HG03175 (cell line): ENCODE measurements around the gene LNP1.
"Not testable (repeated sequence)": the region's sequence is repeated elsewhere in the genome, so short reads cannot be mapped to it uniquely, and the experiment has no call there.

Experiments
- ATAC-seq: cut with Tn5 transposase; IDR thresholded peaks from one replicate; pipeline ENCODE4 v1.9.1; 2021; ENCODE audit warnings: mild to moderate bottlenecking, moderate library complexity; ENCODE audit not compliant: unreplicated experiment

The LNP1 gene

DNA sequence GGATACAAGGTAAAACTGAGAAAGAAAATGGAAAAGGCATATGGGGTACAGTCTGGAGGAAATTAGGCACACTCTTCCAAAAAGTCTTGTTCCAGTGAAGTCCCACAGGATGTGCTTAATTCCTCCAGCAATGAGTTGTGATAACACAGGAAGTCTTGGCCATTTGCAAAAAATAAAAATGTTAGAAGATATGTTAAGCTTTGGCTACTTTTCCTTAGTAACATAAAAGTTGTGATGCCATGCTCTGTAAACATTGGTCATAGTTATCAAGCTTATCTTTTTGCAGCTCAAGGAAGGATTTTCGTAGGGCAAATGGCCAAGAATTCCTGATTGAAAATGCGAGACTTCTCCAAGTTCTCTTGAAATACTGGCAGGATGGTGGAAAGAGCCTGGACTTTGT is 26.4 kb downstream of the LNP1 start:
- ATAC-seq = no peak

DNA sequence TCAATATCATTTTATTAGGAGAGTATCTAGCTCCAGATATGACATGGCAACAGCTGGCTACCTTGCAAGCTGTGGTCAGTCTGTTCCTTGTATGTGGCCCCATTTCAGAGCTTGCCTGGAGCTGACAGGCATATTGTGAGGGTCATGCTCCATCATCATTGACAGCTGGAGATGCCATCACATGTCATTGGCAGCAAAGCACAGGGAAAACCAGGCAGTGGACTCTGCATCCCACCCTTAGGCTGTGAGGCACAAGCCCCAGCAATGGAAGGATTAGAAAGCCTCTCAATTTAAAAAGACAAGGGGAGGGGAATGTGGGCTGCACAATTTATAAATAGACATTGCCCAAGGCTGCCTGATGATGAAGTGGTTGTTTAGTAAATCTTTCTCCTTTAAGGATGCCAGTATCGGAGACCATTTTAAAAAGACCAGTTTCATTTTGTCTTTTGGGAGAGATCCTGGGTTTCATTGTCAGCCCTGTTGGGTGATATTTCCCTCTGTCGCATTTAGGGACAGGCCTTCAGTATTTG is 27.9 kb downstream of the LNP1 start:
- no peak for ATAC-seq

DNA sequence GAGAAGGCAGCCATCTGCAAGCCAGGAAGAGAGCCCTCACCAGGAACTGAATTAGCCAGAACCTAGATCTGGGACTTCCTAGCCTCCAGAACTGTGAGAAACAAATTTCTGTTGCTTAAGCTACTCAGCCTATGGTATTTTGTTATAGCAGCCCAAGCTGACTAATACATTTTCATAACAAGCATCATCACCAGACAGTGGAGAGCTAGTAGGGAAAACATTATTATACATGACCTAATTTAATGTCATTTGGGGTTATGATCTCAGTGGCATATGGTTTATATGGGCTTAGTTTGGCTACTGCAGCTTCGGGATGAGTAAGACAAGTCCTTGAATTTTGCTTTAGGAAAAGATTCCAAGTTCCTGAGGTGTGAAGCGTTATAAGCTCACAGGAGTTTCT is 35.6 kb downstream of the LNP1 start:
- ATAC-seq = no peak

DNA sequence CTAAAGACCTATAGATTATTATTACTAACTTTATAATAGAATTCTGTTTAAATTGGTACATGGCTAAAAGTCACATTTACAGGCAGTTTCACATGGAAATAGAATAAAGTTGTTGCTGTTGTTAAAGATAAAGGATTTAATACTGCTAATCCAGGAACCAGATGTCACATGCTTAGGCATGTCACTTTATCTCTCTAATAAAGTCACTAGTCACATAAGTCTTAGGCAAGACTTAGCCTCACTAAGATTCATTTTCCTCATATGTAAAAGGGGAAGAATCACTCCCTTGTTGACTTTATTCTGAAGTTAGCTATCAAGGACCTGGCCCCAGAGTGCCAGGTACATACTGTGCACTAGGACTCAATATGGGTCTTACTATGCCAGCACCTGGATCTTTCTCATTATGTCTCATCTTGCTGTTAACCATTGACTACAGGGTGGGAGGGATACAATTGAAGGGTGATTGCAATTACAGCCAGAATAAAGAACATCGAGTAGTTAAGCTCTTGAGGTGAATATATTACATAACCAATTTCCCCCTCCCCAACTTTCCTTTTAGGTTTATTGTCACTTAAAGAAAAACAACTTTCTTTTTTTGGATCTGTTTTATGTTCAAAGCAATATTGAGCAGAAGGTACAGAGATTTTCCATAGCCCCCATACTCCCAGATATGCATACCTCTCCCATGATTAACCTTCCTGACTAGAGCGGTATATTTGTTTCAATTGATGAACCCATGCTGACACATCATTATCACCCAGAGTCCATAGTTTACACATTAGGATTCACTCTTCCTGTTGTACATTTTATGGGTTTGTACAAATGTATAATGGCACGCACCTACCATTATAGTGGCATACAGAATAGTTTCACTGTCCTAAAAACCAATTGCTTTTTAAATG is 36.6 kb downstream of the LNP1 start:
- no peak for ATAC-seq

DNA sequence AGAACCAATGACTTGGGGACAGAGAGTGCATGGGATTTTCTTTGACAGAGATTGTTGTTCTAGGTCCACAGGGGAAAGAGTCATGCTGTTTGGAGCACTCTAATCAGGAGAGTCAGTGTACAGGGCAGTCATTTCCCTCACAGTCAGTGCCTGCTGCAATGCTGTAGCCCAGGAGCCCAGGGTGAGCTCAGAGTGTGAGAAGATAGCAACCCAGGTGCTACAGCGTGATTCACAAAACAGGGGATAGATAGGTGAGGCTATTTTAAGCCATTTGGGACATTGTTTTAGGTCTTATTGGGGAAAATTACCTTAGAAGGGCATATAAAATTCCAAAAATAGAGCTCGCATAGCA is 37.3 kb downstream of the LNP1 start:
- no peak for ATAC-seq

DNA sequence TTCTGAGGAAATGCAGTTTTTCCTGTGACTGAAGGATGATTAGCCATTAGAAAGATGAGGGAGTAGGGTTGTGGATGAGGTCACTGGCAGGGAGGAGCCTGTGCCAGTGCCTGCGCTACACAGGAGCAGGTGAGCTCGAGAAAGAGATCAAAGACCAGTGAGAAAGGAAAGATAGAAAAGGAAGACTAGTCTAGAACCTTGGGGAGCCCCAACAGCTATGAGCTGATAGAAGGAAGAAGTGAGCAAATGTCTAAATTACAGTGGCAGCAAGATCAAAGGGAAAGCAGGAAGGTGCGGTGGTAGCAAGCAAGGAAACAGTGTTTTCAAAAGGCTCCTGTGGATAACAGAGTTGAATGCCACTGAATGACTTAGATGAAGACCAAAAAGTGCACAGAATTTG is 39.6 kb downstream of the LNP1 start:
- ATAC-seq = no peak

DNA sequence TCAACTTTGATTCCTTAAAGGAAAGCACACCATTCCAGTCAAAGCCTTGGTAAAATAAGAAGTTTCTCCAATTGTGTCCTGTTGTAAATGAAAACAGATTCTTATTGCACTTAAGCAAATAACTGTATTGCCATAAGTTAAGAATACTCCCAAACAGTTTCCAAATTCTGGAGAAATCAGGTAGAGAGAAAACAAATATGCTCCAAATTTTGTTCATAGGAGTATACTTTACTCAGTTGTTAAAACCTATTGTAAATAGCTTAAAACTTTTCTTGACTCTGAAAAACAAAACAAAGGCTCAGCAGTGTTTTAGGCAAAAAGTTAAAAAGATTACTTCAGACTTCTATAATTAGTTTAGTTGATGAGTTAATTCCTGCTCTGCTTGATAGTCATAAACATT is 42.4 kb downstream of the LNP1 start:
- no peak for ATAC-seq

DNA sequence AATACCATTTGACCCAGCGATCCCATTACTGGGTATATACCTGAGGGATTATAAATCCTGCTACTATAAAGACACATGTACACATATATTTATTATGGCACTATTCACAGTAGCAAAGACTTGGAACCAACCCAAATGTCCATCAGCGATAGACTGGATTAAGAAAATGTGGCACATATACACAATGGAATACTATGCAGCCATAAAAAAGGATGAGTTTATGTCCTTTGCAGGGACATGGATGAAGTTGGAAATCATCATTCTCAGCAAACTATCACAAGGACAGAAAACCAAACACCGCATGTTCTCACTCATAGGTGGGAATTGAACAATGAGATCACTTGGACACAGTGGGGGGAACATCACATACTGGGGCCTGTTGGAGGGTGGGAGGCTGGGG is 45.7 kb downstream of the LNP1 start:
- ATAC-seq = not testable (repeated sequence)

DNA sequence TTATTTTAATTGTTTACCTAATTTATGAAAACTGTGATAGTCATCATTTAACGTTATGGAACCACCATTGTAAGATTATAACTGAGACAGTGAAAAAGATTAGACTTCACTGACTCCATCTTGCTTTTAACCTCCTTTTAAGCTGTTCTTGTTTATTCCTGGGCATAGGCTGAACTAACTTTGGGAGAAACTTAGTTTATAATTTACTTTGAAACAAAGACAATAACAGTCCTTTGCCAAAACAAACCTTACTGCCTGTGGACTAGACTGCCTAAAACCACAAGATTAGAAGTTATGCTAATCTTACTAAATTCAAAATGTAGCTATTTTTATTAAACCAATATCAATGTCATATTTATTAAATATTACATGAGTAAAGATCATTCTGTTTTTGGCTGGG is 46.7 kb downstream of the LNP1 start:
- no peak for ATAC-seq

DNA sequence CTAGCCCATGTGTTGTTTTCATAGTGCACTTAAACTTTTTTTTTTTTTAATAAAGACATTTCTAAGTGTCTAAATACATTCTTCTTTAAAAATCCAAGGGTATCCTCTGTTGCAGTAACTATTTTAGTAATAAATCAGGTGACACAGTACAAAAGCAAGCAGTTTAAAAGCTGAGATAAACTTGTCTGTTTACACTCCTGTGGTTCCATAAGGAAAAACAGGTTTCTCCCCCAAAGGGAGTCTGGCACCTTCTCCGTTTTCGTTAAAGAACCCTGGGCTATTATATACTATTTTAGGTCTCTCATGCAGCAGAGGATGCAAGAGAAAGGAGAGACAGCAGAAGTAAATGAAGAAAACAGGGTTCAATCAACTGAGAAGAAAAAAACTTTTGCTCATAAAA is 47.9 kb downstream of the LNP1 start:
- no peak for ATAC-seq

DNA sequence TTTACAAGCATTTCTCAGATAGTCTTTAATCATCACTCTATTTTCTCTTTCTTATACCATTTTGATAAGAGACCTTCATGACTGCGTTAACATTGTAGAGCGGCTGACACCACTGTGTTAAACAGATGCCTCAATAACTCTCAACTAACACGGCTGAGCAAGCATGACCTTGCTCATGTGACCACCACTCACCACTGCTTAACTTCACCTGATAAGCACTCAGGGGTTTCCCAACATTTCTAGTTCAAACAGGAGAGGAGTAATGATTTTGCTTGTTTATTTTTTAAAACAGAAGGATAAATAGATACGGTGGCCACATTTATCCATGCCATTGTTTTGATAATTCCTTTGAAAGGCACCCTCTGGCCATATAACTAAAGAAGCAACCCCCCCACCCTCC is 53.3 kb downstream of the LNP1 start:
- no peak for ATAC-seq

DNA sequence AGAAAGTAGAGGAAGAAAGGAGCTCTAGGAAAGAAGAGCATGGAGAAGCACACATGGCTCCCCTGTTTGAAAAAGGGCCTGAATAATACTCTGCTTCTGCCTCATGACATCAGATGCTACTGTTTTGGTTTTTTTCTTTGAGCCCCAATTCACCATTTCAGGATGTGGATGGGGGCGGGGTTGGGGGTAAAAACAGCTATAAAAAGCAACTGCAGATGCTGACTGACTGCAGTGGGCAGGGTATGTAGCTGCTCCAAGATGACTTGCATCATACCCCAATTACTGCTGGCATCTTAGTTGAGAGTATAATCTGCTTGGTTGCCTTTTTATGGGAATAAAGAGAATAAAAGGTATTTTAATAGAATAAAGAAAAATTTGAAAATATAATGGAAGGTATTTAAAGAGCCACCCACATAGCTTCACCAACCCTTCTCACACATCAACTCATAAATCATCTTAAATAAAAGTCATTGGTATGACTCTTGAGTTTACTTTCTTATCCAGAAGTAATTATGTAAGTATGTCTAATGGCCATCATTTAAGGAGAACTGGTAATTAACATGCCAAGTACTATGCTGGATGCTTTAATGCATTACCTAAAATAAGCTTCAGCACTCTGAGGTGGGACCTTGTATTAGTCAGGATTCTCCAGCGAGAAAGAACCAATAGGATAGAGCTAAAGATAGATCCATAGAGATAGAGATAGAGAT is 54.7 kb downstream of the LNP1 start:
- no peak for ATAC-seq

DNA sequence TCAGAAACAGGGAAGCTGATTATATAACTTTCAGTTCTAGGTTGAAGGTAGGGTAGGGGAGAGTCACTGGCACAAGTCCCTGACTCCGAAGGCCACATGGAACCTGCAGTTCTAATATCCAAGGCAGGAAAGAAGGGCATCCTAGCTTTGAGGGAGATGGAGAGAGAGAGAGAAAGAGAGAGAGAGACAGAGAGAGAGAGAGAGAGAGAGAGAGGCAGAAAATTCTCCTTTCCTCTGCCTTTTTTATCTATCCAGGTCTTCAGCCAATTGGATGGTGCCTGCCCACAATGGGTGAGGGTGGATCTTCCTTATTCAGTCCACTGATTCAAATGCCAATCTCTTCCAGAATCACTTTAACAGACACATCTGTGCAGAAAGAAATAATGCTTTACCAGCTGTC is 55.4 kb downstream of the LNP1 start:
- no peak for ATAC-seq

DNA sequence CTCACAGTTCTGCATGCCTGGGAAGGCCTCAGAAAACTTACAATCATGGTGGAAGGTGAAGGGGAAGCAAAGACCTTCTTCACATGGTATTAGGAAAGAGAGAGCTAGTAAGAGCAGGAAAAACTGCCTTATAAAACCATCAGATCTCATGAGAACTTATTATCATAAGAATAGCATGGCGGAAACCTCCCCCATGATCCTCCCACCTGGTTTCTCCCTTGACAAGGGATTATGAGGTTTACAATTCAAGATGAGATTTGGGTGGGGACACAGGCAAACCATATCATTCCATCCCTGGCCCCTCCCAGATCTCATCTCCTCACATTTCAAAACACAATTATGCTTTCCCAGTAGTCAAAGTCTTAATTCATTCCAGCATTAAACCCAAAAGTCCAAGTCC is 56.5 kb downstream of the LNP1 start:
- no peak for ATAC-seq

DNA sequence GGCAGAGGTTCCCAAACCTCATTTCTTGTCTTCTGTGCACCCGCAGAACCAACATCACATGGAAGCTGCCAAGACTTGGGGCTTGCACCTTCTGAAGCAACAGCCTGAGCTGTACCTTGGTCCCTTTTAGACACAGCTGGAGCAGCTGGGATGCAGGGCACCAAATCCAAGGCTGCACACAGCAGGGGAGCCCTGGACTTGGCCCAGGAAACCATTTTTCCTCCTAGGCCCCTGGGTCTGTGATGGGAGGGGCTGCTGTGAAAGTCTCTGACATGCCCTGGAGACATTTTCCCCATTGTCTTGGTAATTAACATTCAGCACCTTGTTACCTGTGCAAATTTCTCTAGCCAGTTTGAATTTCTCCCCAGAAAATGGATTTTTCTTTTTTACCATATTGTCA is 57.5 kb downstream of the LNP1 start:
- ATAC-seq = no peak

DNA sequence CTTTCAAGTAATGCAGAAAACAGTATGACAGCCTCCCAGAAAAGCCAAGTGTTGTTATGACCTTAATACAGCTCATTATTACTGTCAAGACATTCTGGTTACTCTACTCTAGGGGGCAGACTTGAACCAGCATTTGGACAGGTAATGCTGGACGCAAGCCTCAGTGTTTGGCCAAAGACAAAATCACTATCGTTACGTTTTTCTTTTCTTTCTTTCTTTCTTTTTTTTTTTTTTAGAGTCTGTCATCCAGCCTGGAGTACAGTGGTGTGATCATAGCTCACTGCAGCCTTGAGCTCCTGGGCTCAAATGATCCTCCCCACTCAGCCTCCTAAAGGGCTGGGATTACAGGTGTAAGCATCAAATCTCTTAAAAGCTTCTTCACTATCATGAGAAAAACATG is 61.7 kb downstream of the LNP1 start:
- peak; percentile 91 for ATAC-seq

DNA sequence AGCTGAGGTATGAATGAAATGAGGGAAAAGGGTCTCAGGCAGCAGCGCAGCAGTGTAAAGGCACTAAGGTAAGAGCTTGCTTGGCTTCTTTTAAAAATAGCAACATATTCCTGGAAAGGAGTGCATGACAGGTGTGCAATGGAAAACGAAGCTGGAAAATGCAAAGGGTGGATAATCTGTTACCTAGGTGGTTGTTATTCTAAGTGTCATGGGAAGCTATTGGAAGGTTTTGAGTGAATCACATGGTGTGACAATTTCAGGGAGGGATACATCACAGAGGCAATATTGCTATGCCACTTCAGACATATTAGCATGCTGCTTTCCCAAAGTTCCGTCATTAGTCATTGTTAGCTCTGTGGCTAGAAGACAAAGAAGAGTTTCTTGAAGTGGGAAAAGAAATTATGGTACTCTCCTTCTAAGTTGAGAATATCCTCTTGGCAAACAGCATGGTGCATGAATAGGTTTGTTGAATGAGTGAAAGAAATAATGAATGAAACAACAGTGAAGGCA is 62.4 kb downstream of the LNP1 start:
- ATAC-seq = no peak

DNA sequence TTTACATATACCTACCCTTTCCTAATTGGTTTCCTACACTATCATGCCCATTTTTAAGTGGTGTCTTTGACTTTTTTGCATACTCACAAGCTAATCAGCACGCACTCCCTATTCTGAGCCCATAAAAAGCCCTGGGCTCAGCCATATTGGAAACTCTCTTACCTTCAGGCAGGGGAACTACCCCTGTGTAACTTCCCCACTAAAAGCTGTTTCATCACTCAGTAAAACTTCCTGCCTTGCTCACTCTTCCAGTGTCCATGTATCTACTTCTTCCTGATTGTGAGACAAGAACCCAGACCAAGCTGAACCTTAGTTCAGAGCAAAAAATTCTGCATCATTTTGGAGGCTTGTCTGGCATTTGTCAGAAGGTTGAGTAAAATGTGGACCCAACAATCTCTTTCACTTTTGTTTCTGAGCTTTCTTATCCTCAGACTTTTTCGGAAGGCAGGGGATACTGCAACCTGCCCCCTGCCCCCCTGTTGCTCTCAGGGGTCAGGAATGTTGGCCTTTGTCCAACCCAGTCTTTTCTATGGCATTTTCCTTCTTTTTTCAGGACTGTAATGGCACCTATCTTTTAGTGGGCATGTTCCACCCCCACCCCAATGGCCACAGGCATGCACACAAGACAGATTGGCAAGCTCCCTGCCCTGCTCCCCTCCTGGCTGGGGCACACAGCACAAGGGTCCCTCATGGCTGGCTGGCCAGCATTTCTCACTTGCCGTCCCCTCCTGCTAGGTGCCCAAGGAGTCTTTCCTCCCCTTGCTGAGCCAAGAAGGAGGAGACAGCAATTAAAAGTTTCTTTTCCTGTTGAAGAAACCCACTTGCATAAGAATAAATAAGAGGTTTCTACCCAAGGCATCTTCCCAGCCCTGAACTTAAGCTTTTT is 64.8 kb downstream of the LNP1 start:
- no peak for ATAC-seq

DNA sequence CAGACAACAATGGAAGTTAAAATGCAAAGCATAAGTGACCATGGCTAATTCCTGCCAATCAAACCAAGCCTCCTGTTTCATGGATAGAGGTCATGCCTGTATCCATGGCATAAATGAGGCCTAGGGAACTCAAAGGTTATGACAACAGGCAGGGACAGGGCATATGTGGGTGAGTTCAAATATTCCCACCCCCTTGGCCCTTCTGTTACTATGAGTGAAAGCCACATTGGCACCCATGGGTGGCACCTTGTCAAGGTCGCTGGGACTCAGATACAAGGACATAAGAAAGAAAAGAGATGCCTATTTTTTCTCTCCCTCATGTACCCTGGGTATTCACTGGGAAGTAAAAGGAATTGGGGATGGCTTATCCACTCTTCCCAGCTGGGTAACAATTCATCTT is 65.8 kb downstream of the LNP1 start:
- no peak for ATAC-seq

DNA sequence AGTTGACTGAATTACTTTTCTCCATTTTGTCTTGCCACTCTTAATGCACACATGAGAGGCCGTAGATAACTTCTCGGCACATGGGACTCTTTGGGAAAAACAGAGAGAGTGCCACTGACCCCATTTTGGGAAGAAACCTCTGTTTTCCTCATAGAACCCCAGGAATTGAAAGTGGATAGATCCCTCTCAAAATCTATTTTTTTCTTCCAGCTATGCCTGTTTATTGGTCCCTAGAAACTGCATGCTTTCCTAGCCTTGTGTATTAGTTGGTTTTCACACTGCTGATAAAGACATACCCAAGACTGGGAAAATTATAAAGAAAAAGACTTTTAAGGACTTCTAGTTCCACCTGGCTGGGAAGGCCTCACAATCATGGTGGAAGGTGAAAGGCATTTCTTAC is 67.3 kb downstream of the LNP1 start:
- ATAC-seq = no peak

DNA sequence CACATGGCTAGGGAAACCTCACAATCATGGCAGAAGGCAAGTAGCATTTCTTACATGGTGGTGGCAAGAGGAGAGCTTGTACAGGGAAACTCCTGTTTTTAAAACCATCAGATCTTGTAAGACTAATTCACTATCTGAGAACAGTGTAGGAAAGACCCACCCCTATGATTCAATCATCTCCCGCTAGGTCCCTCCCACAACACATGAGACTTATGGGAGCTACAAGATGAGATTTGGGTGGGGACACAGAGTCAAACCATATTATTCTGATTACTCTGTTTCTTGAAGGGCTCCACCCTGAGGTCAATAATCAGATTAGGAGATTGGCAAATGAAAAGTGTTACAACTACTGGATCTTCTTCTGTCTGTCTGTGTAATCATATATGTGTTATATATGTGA is 69.6 kb downstream of the LNP1 start:
- no peak for ATAC-seq
